ENCODE measurements around the gene GKAP1. TPM values are rescaled to one million over a fixed set of nuclear protein-coding genes. Genes with fewer than 3 reads are reported as not detected.
"Not testable (repeated sequence)": the region's sequence is repeated elsewhere in the genome, so short reads cannot be mapped to it uniquely, and the experiment has no call there.

GKAP1 gene
- polyA plus RNA-seq, 2 of the 4 experiments (the other 2 are of a cell fraction) = 6.5 to 16.1 TPM

- Histone ChIP-seq H3K27ac (no peak overlapping the region), H3K9me3 (no peaks in the 10 kb centered on the region), H3K4me3 (no peak overlapping the region), H3K4me2 (no peak overlapping the region), H3K4me1 (no peaks in the 10 kb centered on the region)
- DNase-seq (ENCODE audit: low read depth in 1 of 2, low spot score in 1 of 2) = no peak
- ATAC-seq = no peak
- POLR2A ChIA-PET = no interaction called here
- WGBS (ENCODE audit: missing lambda C conversion rate) = 86% methylated on average over 1 of the region's 1 CpG
- CTCF ChIA-PET = no interaction called here
- FAIRE-seq = no peak
- TF ChIP-seq RAD21 (conservative IDR thresholded peaks at IDR 0.05 in 1 of 2, IDR thresholded peaks at IDR 0.05 in 1 of 2) (no peak), MAFK (IDR thresholded peaks at IDR 0.05; ENCODE audit: partially characterized antibody) (no peak), JUNB (IDR thresholded peaks at IDR 0.05) (no peak), RFX5 (IDR thresholded peaks at IDR 0.05) (no peak), EP300 (IDR thresholded peaks at IDR 0.05) (no peak), RARB (CRISPR knock-in tag; IDR thresholded peaks at IDR 0.05) (no peak), CEBPB (IDR thresholded peaks at IDR 0.05) (no peak), ZFP36 (IDR thresholded peaks at IDR 0.05; ENCODE audit: borderline replicate concordance, partially characterized antibody) (no peak), TFCP2L1 (CRISPR knock-in tag; IDR thresholded peaks at IDR 0.05) (no peak)
- TF ChIP-seq, protein P1, sequence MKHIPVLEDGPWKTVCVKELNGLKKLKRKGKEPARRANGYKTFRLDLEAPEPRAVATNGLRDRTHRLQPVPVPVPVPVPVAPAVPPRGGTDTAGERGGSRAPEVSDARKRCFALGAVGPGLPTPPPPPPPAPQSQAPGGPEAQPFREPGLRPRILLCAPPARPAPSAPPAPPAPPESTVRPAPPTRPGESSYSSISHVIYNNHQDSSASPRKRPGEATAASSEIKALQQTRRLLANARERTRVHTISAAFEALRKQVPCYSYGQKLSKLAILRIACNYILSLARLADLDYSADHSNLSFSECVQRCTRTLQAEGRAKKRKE (CRISPR knock-in tag; IDR thresholded peaks at IDR 0.05; ENCODE audit: low read depth) = no peak
Observed at GRCh38 chr9:83744206-83744605, 73.4 kb downstream of the GKAP1 start.

GRCh38 chr9:83733739-83734138, 83.8 kb downstream of the GKAP1 start:
- CTCF ChIA-PET = no interaction called here
- TF ChIP-seq CEBPB (IDR thresholded peaks at IDR 0.05) (no peak), EHMT2 (IDR thresholded peaks at IDR 0.05; ENCODE audit: low read depth) (no peak), KDM5A (IDR thresholded peaks at IDR 0.05) (no peak), FOSB (CRISPR knock-in tag; IDR thresholded peaks at IDR 0.05) (no peak), ZFP36 (IDR thresholded peaks at IDR 0.05; ENCODE audit: borderline replicate concordance, partially characterized antibody) (no peak), TP53 (CRISPR knock-in tag; IDR thresholded peaks at IDR 0.05) (no peak), HES2 (IDR thresholded peaks at IDR 0.05) (no peak), HEYL (CRISPR knock-in tag; IDR thresholded peaks at IDR 0.05) (no peak), FOSL2 (IDR thresholded peaks at IDR 0.05) (no peak), FOSL2 (CRISPR knock-in tag; IDR thresholded peaks at IDR 0.05) (no peak), KDM1A (IDR thresholded peaks at IDR 0.05; ENCODE audit: low read depth) (no peak), MAFK (IDR thresholded peaks at IDR 0.05; ENCODE audit: partially characterized antibody) (no peak), CHD2 (IDR thresholded peaks at IDR 0.05; ENCODE audit: low read length, partially characterized antibody) (no peak), REST (IDR thresholded peaks at IDR 0.05) (no peak)
- TF ChIP-seq, protein P2, sequence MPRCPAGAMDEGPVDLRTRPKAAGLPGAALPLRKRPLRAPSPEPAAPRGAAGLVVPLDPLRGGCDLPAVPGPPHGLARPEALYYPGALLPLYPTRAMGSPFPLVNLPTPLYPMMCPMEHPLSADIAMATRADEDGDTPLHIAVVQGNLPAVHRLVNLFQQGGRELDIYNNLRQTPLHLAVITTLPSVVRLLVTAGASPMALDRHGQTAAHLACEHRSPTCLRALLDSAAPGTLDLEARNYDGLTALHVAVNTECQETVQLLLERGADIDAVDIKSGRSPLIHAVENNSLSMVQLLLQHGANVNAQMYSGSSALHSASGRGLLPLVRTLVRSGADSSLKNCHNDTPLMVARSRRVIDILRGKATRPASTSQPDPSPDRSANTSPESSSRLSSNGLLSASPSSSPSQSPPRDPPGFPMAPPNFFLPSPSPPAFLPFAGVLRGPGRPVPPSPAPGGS (IDR thresholded peaks at IDR 0.05) = no peak
- POLR2A ChIA-PET = no interaction called here
- DNase-seq (ENCODE audit: low read depth in 1 of 2, low spot score in 1 of 2) = no peak
- H3K4me3 ChIP-seq = no peak overlapping the region
- 85% methylated on average over 4 of the region's 4 CpGs for WGBS (ENCODE audit: missing lambda C conversion rate)
- H3K4me1 ChIP-seq = no peaks in the 10 kb centered on the region
- no peak for FAIRE-seq
- H3K9me3 ChIP-seq = no peaks in the 10 kb centered on the region
- no peak overlapping the region for H3K27ac ChIP-seq
- ATAC-seq = no peak
- no peak overlapping the region for H3K4me2 ChIP-seq

DNA sequence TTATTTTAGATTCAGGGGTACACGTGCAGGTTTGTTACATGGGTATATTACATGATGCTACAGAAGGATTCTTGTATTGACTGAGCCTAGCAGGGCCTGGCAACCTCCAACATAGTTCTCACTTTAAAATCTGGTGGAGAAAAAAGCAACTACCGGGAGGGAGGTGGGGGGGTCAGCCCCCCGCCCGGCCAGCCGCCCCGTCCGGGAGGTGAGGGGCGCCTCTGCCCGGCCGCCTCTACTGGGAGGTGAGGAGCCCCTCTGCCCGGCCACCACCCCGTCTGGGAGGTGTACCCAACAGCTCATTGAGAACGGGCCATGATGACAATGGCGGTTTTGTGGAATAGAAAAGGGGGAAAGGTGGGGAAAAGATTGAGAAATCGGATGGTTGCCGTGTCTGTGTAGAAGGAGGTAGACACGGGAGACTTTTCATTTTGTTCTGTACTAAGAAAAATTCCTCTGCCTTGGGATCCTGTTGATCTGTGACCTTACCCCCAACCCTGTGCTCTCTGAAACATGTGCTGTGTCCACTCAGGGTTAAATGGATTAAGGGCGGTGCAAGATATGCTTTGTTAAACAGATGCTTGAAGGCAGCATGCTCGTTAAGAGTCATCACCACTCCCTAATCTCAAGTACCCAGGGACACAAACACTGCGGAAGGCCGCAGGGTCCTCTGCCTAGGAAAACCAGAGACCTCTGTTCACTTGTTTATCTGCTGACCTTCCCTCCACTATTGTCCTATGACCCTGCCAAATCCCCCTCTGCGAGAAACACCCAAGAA, 88.8 kb downstream of the GKAP1 start:
- 59% methylated on average over 16 of the region's 22 CpGs for WGBS (ENCODE audit: missing lambda C conversion rate)
- ATAC-seq; H3K4me2 ChIP-seq; H3K4me3 ChIP-seq; CTCF ChIA-PET; H3K27ac ChIP-seq; DNase-seq (ENCODE audit: low read depth in 1 of 2, low spot score in 1 of 2); H3K9me3 ChIP-seq; FAIRE-seq; POLR2A ChIA-PET; H3K4me1 ChIP-seq: not testable (repeated sequence)

Data from A549 (cell line).